Activated CD4-positive, alpha-beta memory T cell treated with anti-CD3 and anti-CD28 coated beads, Interleukin-2, amount 10 ng/mL, durations not matched to agents 7 days and 5 days (primary cell): Measurements from ENCODE around the gene HERC3. TPM values are rescaled to one million over a fixed set of nuclear protein-coding genes. Genes with fewer than 3 reads are reported as not detected.
A peak's percentile ranks its signal among the peaks of the same experiment; 100 is the strongest.

Experiments
- CTCF ChIA-PET: fragments of 350-600 bp; sonication (Branson Sonifier 250); formaldehyde crosslinking; loops from one replicate; lab custom pipeline; 2021; ENCODE audit warnings: antibody characterized with exemption, inconsistent platforms; lab: Charles Lee
- POLR2A ChIA-PET: fragments of 350-600 bp; sonication (Branson Sonifier 250); formaldehyde crosslinking; loops from one replicate; lab custom pipeline; 2021; ENCODE audit warnings: antibody characterized with exemption; lab: Charles Lee
- DNase-seq: peaks from one replicate; pipeline ENCODE4 v3.0.0-alpha.2; 2020
- H3K27ac Mint-ChIP-seq: one replicate; pipeline ENCODE4 v1.8.0; 2021; ENCODE audit warnings: mild to moderate bottlenecking, mixed read lengths
- H3K27me3 Mint-ChIP-seq: one replicate; pipeline ENCODE4 v1.8.0; 2021; ENCODE audit warnings: mixed read lengths
- H3K36me3 Mint-ChIP-seq: one replicate; pipeline ENCODE4 v1.8.0; 2021; ENCODE audit warnings: low read depth, mixed read lengths
- H3K4me1 Mint-ChIP-seq: one replicate; pipeline ENCODE4 v1.8.0; 2021; ENCODE audit warnings: mixed read lengths
- H3K4me3 Mint-ChIP-seq: one replicate; pipeline ENCODE4 v1.8.0; 2021; ENCODE audit warnings: mild to moderate bottlenecking, mixed read lengths
- H3K9me3 Mint-ChIP-seq: one replicate; pipeline ENCODE4 v1.8.0; 2021; ENCODE audit warnings: mixed read lengths
- total RNA-seq, 2 experiments: library from RNA; stranded (reverse); gene quantifications; one replicate each; pipeline ENCODE4 v1.2.3, GENCODE V29; 2021

HERC3 gene
- total RNA-seq, 2 experiments from 2014 or later: 36.9 to 41.9 TPM

DNA sequence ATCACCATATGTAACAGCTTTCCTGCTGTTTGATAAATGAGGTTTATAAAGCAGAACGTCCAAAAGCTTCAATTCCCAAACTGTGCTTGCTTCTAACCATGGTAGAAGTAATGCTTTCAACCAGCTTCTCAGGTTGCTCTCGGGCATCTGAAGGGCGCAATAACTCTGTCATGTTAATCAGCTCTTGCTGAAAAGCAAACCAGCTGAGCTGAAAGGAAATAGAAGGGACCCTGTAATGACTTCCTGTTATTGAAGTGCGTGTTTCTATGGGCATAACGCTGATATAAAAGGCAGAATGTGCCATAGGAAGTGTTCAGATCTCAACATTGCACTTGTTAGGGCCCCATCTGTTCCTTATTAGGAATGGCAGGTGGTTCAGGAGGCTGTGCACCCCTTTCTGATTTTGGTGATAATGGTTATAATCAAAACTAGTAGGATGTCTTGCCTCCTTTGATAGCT is 21.2 kb downstream of the HERC3 start:
- ChIA-PET CTCF (interaction anchor here (1.0 to 2.6 kb wide), 5 partner anchors 13 to 235 kb away, joined by 3 to 16 read pairs (median 4); partner anchors contain the start of gene HERC6), POLR2A (interaction anchor here (1.0 to 4.3 kb wide), 3 partner anchors 14 to 329 kb away, joined by 5 to 36 read pairs (median 31); partner anchors contain the start of genes HERC3 and PPM1K)
- peaks cover 54% of the 10 kb centered on the region for H3K4me1 Mint-ChIP-seq

DNA sequence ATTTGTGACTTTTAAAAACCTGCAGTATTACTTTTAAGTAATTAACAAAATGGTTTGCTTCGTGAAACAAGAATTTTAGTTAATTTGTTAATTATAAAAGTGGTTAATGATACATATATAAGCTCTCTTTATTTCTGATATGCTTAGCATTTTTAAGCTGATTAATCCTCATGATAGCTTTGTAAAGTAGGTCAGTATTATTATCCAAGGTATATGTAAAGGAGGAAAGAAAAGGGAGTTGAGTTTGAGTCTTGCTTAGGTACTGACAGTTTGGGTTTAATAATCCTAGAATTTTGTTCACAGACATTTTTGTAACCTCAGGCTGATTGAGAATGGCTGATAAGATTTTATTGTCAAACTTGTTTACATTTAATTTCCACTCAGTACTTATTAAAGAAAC is 21.8 kb downstream of the HERC3 start:
- POLR2A ChIA-PET: interaction anchor here (1.0 to 4.3 kb wide), 3 partner anchors 15 to 330 kb away, joined by 5 to 36 read pairs (median 31); partner anchors contain the start of genes HERC3 and PPM1K
- H3K4me1 Mint-ChIP-seq: peaks cover 49% of the 10 kb centered on the region
- no peaks in the 10 kb centered on the region for H3K27me3 Mint-ChIP-seq
- H3K9me3 Mint-ChIP-seq: no peaks in the 10 kb centered on the region
- CTCF ChIA-PET: interaction anchor here (1.0 to 2.6 kb wide), 3 partner anchors 14 to 74 kb away, joined by 3 to 16 read pairs (median 8); no protein-coding TSS in a partner anchor
- no peak for DNase-seq
- H3K27ac Mint-ChIP-seq: no peak overlapping the region
- H3K4me3 Mint-ChIP-seq: no peak overlapping the region
- peaks cover 21% of the 10 kb centered on the region for H3K36me3 Mint-ChIP-seq

More for the DNA sequence above, 21.2 kb downstream of the HERC3 start:
- H3K36me3 Mint-ChIP-seq: peaks cover 27% of the 10 kb centered on the region
- no peaks in the 10 kb centered on the region for H3K27me3 Mint-ChIP-seq
- H3K4me3 Mint-ChIP-seq: peak overlapping the region; percentile 44
- DNase-seq: peak; percentile 34
- peaks cover 5% of the 10 kb centered on the region for H3K9me3 Mint-ChIP-seq
- peak overlapping the region; percentile 76 for H3K27ac Mint-ChIP-seq

GRCh38 chr4:88616275-88617150 is 24.2 kb downstream of the HERC3 start:
- Mint-ChIP-seq H3K36me3 (peaks cover 5% of the 10 kb centered on the region), H3K27me3 (no peaks in the 10 kb centered on the region), H3K9me3 (no peaks in the 10 kb centered on the region), H3K4me1 (peaks cover 28% of the 10 kb centered on the region), H3K4me3 (no peak overlapping the region), H3K27ac (no peak overlapping the region)
- CTCF ChIA-PET: no interaction called here
- POLR2A ChIA-PET: interaction anchor here (0.6 kb wide), 1 partner anchor 167 kb away, joined by 5 read pairs; no protein-coding TSS in a partner anchor
- no peak for DNase-seq

DNA sequence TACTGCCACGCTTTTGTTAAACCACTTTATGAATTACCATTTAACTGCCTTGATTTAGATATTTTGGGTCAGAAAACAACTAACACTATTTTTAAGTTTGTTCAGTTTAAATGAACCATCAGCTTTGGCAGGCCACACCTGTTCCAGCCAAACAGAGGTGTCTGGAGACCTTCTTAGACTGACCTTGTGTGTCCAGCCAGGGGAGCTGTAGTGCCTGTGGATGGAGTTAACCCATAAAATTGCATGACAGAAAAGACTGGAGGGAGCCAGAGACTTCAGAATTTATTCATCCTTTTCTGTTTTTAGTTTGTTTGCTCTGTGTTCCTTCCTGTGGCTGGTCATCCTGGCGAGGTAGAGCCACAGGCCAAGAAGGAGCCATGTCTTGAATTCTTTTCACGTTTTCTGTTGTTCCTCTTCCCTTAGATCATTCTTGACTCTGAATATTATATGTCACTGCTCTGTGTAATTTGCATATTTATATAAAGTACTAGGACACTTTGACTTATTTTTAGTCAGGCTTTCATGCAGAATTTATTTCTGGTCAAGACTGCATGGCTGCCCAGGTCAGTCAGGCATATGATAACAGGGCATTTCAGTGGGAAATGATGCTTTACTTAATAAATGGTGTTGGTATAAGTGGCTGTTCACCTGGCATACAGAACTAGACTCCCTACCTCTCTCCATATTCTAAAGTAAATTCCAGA is 26.7 kb downstream of the HERC3 start:
- Mint-ChIP-seq H3K9me3 (no peaks in the 10 kb centered on the region), H3K4me3 (no peak overlapping the region), H3K36me3 (peaks cover 13% of the 10 kb centered on the region), H3K27me3 (no peaks in the 10 kb centered on the region), H3K27ac (no peak overlapping the region), H3K4me1 (peaks cover 7% of the 10 kb centered on the region)
- CTCF ChIA-PET: interaction anchor here (1.3 kb wide), 1 partner anchor 79 kb away, joined by 3 read pairs; no protein-coding TSS in a partner anchor
- POLR2A ChIA-PET: no interaction called here
- no peak for DNase-seq

DNA sequence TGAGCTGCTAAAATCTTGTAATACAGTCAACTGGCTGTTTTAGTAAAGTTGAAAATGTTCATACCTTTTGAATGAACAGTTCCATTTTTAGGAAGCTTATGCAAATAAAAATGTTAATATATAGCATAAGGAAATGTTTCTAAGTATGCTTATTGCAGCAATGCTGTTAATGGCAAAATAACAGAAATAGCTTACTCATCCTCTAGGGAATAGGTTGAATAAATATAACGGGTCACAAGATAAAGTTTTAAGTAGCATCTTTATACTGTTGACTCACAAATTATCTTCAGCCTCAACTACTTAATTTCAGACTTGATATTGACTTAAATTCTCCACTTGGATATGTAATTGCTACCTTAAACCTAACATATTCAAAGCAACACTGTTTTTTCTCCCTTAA is 27.7 kb downstream of the HERC3 start:
- no peaks in the 10 kb centered on the region for H3K9me3 Mint-ChIP-seq
- no peak overlapping the region for H3K27ac Mint-ChIP-seq
- H3K4me1 Mint-ChIP-seq: peaks cover 3% of the 10 kb centered on the region
- H3K36me3 Mint-ChIP-seq: peaks cover 13% of the 10 kb centered on the region
- no peak for DNase-seq
- no peaks in the 10 kb centered on the region for H3K27me3 Mint-ChIP-seq
- CTCF ChIA-PET: interaction anchor here (1.3 kb wide), 1 partner anchor 80 kb away, joined by 3 read pairs; no protein-coding TSS in a partner anchor
- no peak overlapping the region for H3K4me3 Mint-ChIP-seq
- POLR2A ChIA-PET: no interaction called here

GRCh38 chr4:88621763-88622327 is 29.6 kb downstream of the HERC3 start:
- ChIA-PET POLR2A (no interaction called here), CTCF (no interaction called here)
- H3K4me1 Mint-ChIP-seq: peaks cover 3% of the 10 kb centered on the region
- no peak overlapping the region for H3K27ac Mint-ChIP-seq
- H3K27me3 Mint-ChIP-seq: no peaks in the 10 kb centered on the region
- peaks cover 13% of the 10 kb centered on the region for H3K36me3 Mint-ChIP-seq
- no peaks in the 10 kb centered on the region for H3K9me3 Mint-ChIP-seq
- DNase-seq: no peak
- no peak overlapping the region for H3K4me3 Mint-ChIP-seq

DNA sequence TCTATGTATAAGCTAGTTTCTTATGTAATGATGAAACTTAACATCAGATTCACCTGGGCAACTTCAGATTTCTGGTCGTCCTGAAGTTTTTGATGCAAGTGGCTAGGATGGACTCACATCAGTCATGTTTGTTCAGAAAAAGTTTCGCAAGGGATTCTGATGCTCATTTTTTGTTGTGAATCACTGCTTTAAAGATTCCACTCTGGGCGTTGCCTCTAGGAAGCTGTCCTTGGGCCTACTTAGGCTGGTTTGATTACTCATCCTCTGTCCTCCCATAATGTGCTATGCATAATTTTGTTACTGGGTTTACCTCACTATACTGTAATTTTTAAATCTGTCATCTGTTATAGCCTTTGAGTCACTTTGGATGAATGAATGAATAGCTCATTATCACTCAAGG is 30.8 kb downstream of the HERC3 start:
- Mint-ChIP-seq H3K27ac (no peak overlapping the region), H3K9me3 (no peaks in the 10 kb centered on the region), H3K36me3 (peaks cover 13% of the 10 kb centered on the region), H3K4me3 (no peak overlapping the region), H3K4me1 (peaks cover 3% of the 10 kb centered on the region), H3K27me3 (no peaks in the 10 kb centered on the region)
- ChIA-PET CTCF (interaction anchor here (0.9 kb wide), 1 partner anchor 36 kb away, joined by 3 read pairs; no protein-coding TSS in a partner anchor), POLR2A (no interaction called here)
- no peak for DNase-seq

GRCh38 chr4:88628746-88629145 is 36.5 kb downstream of the HERC3 start:
- peaks cover 7% of the 10 kb centered on the region for H3K9me3 Mint-ChIP-seq
- no peaks in the 10 kb centered on the region for H3K27me3 Mint-ChIP-seq
- no peak overlapping the region for H3K27ac Mint-ChIP-seq
- DNase-seq: no peak
- peaks cover 2% of the 10 kb centered on the region for H3K4me1 Mint-ChIP-seq
- ChIA-PET POLR2A (no interaction called here), CTCF (no interaction called here)
- peaks cover 8% of the 10 kb centered on the region for H3K36me3 Mint-ChIP-seq
- H3K4me3 Mint-ChIP-seq: no peak overlapping the region

GRCh38 chr4:88629826-88630225 is 37.5 kb downstream of the HERC3 start:
- H3K27me3 Mint-ChIP-seq: no peaks in the 10 kb centered on the region
- peaks cover 2% of the 10 kb centered on the region for H3K4me1 Mint-ChIP-seq
- no peak for DNase-seq
- ChIA-PET POLR2A (no interaction called here), CTCF (no interaction called here)
- H3K9me3 Mint-ChIP-seq: peaks cover 10% of the 10 kb centered on the region
- no peak overlapping the region for H3K27ac Mint-ChIP-seq
- H3K4me3 Mint-ChIP-seq: no peak overlapping the region
- peaks cover 9% of the 10 kb centered on the region for H3K36me3 Mint-ChIP-seq

GRCh38 chr4:88630756-88631155 is 38.5 kb downstream of the HERC3 start:
- CTCF ChIA-PET: no interaction called here
- Mint-ChIP-seq H3K27ac (no peak overlapping the region), H3K27me3 (no peaks in the 10 kb centered on the region), H3K9me3 (peaks cover 12% of the 10 kb centered on the region), H3K4me3 (no peak overlapping the region), H3K36me3 (peaks cover 9% of the 10 kb centered on the region), H3K4me1 (peaks cover 2% of the 10 kb centered on the region)
- POLR2A ChIA-PET: no interaction called here
- no peak for DNase-seq

GRCh38 chr4:88643932-88644331 is 51.7 kb downstream of the HERC3 start:
- CTCF ChIA-PET: no interaction called here
- no peak overlapping the region for H3K4me3 Mint-ChIP-seq

DNA sequence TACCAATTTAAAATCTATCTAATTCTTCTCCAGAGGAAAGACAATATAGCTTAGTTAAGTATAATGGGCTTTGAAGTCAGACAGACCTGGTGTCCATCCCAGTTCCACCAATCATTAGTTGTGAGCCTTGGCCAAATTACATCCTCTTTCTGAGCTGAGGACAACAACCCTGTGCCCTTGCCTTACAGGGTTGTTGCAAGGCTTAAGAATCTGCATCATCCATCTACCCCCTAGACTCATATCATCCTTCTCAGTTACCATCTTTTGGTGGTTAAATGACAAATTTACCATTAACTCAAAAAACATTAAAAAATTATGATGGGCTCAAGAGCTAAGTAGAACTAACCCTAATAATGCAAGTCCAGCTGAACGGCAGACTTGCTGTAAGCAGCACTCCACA is 53.7 kb downstream of the HERC3 start:
- no peak overlapping the region for H3K4me3 Mint-ChIP-seq
- H3K4me1 Mint-ChIP-seq: no peaks in the 10 kb centered on the region
- no peak overlapping the region for H3K27ac Mint-ChIP-seq
- CTCF ChIA-PET: no interaction called here
- DNase-seq: no peak
- peaks cover 5% of the 10 kb centered on the region for H3K9me3 Mint-ChIP-seq
- no peaks in the 10 kb centered on the region for H3K36me3 Mint-ChIP-seq
- POLR2A ChIA-PET: no interaction called here
- no peaks in the 10 kb centered on the region for H3K27me3 Mint-ChIP-seq

More at GRCh38 chr4:88643932-88644331, 51.7 kb downstream of the HERC3 start:
- DNase-seq: no peak
- H3K4me1 Mint-ChIP-seq: no peaks in the 10 kb centered on the region
- H3K9me3 Mint-ChIP-seq: peaks cover 5% of the 10 kb centered on the region
- POLR2A ChIA-PET: no interaction called here
- no peaks in the 10 kb centered on the region for H3K27me3 Mint-ChIP-seq
- H3K36me3 Mint-ChIP-seq: peaks cover 4% of the 10 kb centered on the region
- no peak overlapping the region for H3K27ac Mint-ChIP-seq
